NCI-H1048 (cell line): ENCODE data around the gene FSTL4.
"Not testable (repeated sequence)": the region's sequence is repeated elsewhere in the genome, so short reads cannot be mapped to it uniquely, and the experiment has no call there.

Source experiments
- DNase-seq: peaks from one replicate; lab custom pipeline; 2025; lab: John Stamatoyannopoulos, UW

Gene FSTL4

GRCh38 chr5:133222979-133223378, 389.4 kb downstream of the FSTL4 start:
- DNase-seq = no peak

- no peak for DNase-seq
These were observed 389.8 kb downstream of the FSTL4 start for GRCh38 chr5:133222521-133222920.

- DNase-seq = no peak
These were observed 390.3 kb downstream of the FSTL4 start for GRCh38 chr5:133222040-133222439.

- DNase-seq = no peak
These were observed 391.3 kb downstream of the FSTL4 start for GRCh38 chr5:133220851-133221674.

GRCh38 chr5:133219296-133219695, 393.0 kb downstream of the FSTL4 start:
- no peak for DNase-seq

GRCh38 chr5:133216138-133216537, 396.2 kb downstream of the FSTL4 start:
- not testable (repeated sequence) for DNase-seq

GRCh38 chr5:133214153-133214820, 398.1 kb downstream of the FSTL4 start:
- no peak for DNase-seq

- no peak for DNase-seq
These were observed 406.7 kb downstream of the FSTL4 start for GRCh38 chr5:133205649-133206048.

GRCh38 chr5:133205204-133205603, 407.1 kb downstream of the FSTL4 start:
- DNase-seq = no peak

GRCh38 chr5:133203317-133204305, 408.7 kb downstream of the FSTL4 start:
- DNase-seq = no peak

- no peak for DNase-seq
These were observed 410.2 kb downstream of the FSTL4 start for GRCh38 chr5:133202066-133202665.

- DNase-seq = no peak
These were observed 411.0 kb downstream of the FSTL4 start for GRCh38 chr5:133201310-133201709.

- DNase-seq = no peak
These were observed 412.1 kb downstream of the FSTL4 start for GRCh38 chr5:133200256-133200655.

GRCh38 chr5:133199417-133200178, 412.7 kb downstream of the FSTL4 start:
- DNase-seq = no peak

- DNase-seq = no peak
These were observed 413.8 kb downstream of the FSTL4 start for GRCh38 chr5:133198511-133198910.

GRCh38 chr5:133196441-133197085, 415.8 kb downstream of the FSTL4 start:
- no peak for DNase-seq

- no peak for DNase-seq
These were observed 417.1 kb downstream of the FSTL4 start for GRCh38 chr5:133195250-133195649.

- DNase-seq = no peak
These were observed 418.5 kb downstream of the FSTL4 start for GRCh38 chr5:133193794-133194193.

GRCh38 chr5:133192716-133193115, 419.6 kb downstream of the FSTL4 start:
- DNase-seq = no peak

- no peak for DNase-seq
These were observed 422.5 kb downstream of the FSTL4 start for GRCh38 chr5:133189881-133190280.

GRCh38 chr5:133179405-133179804, 432.9 kb downstream of the FSTL4 start:
- no peak for DNase-seq
